Esophagus squamous epithelium (tissue), 5 donors: Measurements from ENCODE around the gene TMEM176A. TPM values are rescaled to one million over a fixed set of nuclear protein-coding genes. Genes with fewer than 3 reads are reported as not detected.

ENCODE experiments used
- DNase-seq: peaks from one replicate; lab custom pipeline; 2025; lab: John Stamatoyannopoulos, UW
- H3K27ac ChIP-seq, 4 donors: fragments of 200-600 bp; sonication (generic); one replicate each; pipeline ENCODE4 v1.5.1; 2016 to 2019; ENCODE audit warnings: mild to moderate bottlenecking in 1 of 4
- H3K27me3 ChIP-seq, 4 donors: fragments of 200-600 bp; sonication (generic); 1 replicate in 3 of 4; 2 replicates in 1 of 4; pipeline versions ENCODE4 v1.5.1 to v1.6.0; 2017 to 2021; ENCODE audit warnings: antibody characterized with exemption in 1 of 4
- H3K36me3 ChIP-seq, 3 donors: fragments of 200-600 bp; sonication (generic); one replicate each; pipeline ENCODE4 v1.5.1; 2016 to 2019
- H3K4me1 ChIP-seq, 3 donors: fragments of 200-600 bp; sonication (generic); one replicate each; pipeline ENCODE4 v1.5.1; 2017 to 2019
- H3K4me3 ChIP-seq, 4 donors: fragments of 200-600 bp; sonication (generic); 1 replicate in 3 of 4; 2 replicates in 1 of 4; pipeline ENCODE4 v1.5.1; 2016 to 2019; ENCODE audit warnings: mild to moderate bottlenecking in 2 of 4, moderate library complexity in 1 of 4
- H3K9me3 ChIP-seq, 3 donors: fragments of 200-600 bp; sonication (generic); one replicate each; pipeline ENCODE4 v1.5.1; 2016 to 2019
- CTCF ChIP-seq, 6 experiments: fragments of 450-650 bp in 4 of 6; fragments of 200-600 bp in 2 of 6; sonication (generic) in 2 of 6; IDR thresholded peaks; one replicate each; pipeline ENCODE4 v1.5.1; 2016 to 2019; ENCODE audit warnings: antibody characterized with exemption in 6 of 6, mild to moderate bottlenecking in 4 of 6, moderate library complexity in 4 of 6
- POLR2A ChIP-seq, 4 donors: fragments of 450-650 bp; IDR thresholded peaks; one replicate each; pipeline ENCODE4 v1.6.1; 2017; ENCODE audit warnings: antibody characterized with exemption in 4 of 4, mild to moderate bottlenecking in 4 of 4, moderate library complexity in 3 of 4
- WGBS, 2 donors: methylation state at CpG; one replicate each; pipeline ENCODE4 v1.1.5; 2018; 5-methylcytosine and 5-hydroxymethylcytosine counted together
- intact Hi-C: fragments of 100-400 bp; cut with DNase I; formaldehyde crosslinking; loops from one replicate; pipeline ENCODE4 v1.15.0; 2022
- total RNA-seq, 4 donors: library from RNA; depleted of rRNA; stranded (reverse); fragments of >200 nt; gene quantifications; one replicate each; pipeline ENCODE4 v1.1.0, GENCODE V29; 2016
- donor health status: DM: yes; HTN: yes; CAD: no.

Gene TMEM176A
- total RNA-seq, 4 donors from 2014 or later = 2.5 to 35.5 (median 10.7) TPM

- Histone ChIP-seq H3K27me3 (no peaks in the 10 kb centered on the region), H3K27ac (no peak overlapping the region), H3K4me1 (no peaks in the 10 kb centered on the region), H3K4me3 (no peak overlapping the region), H3K9me3 (no peaks in the 10 kb centered on the region), H3K36me3 (no peaks in the 10 kb centered on the region)
- intact Hi-C loops = no loop called here
- DNase-seq = no peak
- TF ChIP-seq CTCF (IDR thresholded peaks at IDR 0.05) (no peak), POLR2A (IDR thresholded peaks at IDR 0.05) (no peak)
- 86 to 93% methylated on average over 11 to 14 of the region's 20 CpGs for WGBS, 2 donors
Measured at GRCh38 chr7:150824379-150825177, 24.0 kb downstream of the TMEM176A start.

- Histone ChIP-seq H3K9me3 (no peaks in the 10 kb centered on the region), H3K27ac (no peak overlapping the region), H3K36me3 (no peaks in the 10 kb centered on the region), H3K4me1 (no peaks in the 10 kb centered on the region), H3K27me3 (no peaks in the 10 kb centered on the region), H3K4me3 (no peak overlapping the region)
- TF ChIP-seq POLR2A (IDR thresholded peaks at IDR 0.05) (no peak), CTCF (IDR thresholded peaks at IDR 0.05) (no peak)
- 62 to 74% methylated on average over 6 of the region's 6 CpGs for WGBS, 2 donors
- intact Hi-C loops = no loop called here
- no peak for DNase-seq
Measured at GRCh38 chr7:150826061-150826849, 25.7 kb downstream of the TMEM176A start.

- WGBS, 2 donors = 81 to 85% methylated on average over 2 of the region's 2 CpGs
Measured at GRCh38 chr7:150828384-150828783, 27.8 kb downstream of the TMEM176A start.

GRCh38 chr7:150829426-150829825 is 28.9 kb downstream of the TMEM176A start:
- Histone ChIP-seq H3K9me3 (no peaks in the 10 kb centered on the region), H3K27ac (no peak overlapping the region), H3K4me3 (no peak overlapping the region), H3K4me1 (no peaks in the 10 kb centered on the region), H3K27me3 (peaks cover 0 to 5% (median 0%) of the 10 kb centered on the region in 4 donors), H3K36me3 (no peaks in the 10 kb centered on the region)
- TF ChIP-seq POLR2A (IDR thresholded peaks at IDR 0.05) (no peak), CTCF (IDR thresholded peaks at IDR 0.05) (no peak)
- intact Hi-C loops = no loop called here
- no peak for DNase-seq
- 27 to 46% methylated on average over 1 of the region's 1 CpG for WGBS, 2 donors

More at GRCh38 chr7:150828384-150828783, 27.8 kb downstream of the TMEM176A start:
- TF ChIP-seq CTCF (IDR thresholded peaks at IDR 0.05) = no peak
- TF ChIP-seq POLR2A (IDR thresholded peaks at IDR 0.05) = no peak
- no peak overlapping the region for H3K4me3 ChIP-seq
- H3K27ac ChIP-seq = no peak overlapping the region
- intact Hi-C loops = no loop called here
- no peaks in the 10 kb centered on the region for H3K36me3 ChIP-seq
- DNase-seq = no peak
- no peaks in the 10 kb centered on the region for H3K9me3 ChIP-seq
- no peaks in the 10 kb centered on the region for H3K4me1 ChIP-seq
- peaks cover 0 to 5% (median 0%) of the 10 kb centered on the region in 4 donors for H3K27me3 ChIP-seq

- Histone ChIP-seq H3K9me3 (no peaks in the 10 kb centered on the region), H3K27me3 (peaks cover 0 to 5% (median 0%) of the 10 kb centered on the region in 4 donors), H3K4me1 (no peaks in the 10 kb centered on the region), H3K4me3 (no peak overlapping the region), H3K36me3 (no peaks in the 10 kb centered on the region), H3K27ac (no peak overlapping the region)
- no peak for DNase-seq
- TF ChIP-seq CTCF (IDR thresholded peaks at IDR 0.05) = no peak
- no peak for TF ChIP-seq POLR2A (IDR thresholded peaks at IDR 0.05)
- intact Hi-C loops = no loop called here
- 0 to 50% methylated on average over 1 of the region's 1 CpG for WGBS, 2 donors
Measured at GRCh38 chr7:150830937-150831336, 30.4 kb downstream of the TMEM176A start.
